GM13977 (cell line): Measurements from ENCODE around the gene OLA1.

ENCODE experiments used
- DNase-seq: peaks from one replicate; pipeline ENCODE4 v3.0.0; 2012; ENCODE audit warnings: low spot score
- CTCF ChIP-seq: IDR thresholded peaks from 2 replicates; pipeline ENCODE4 v1.5.1; 2012; ENCODE audit warnings: mild to moderate bottlenecking, control low read depth; ENCODE audit not compliant: insufficient read depth; ENCODE audit errors: extremely low read depth, missing control alignments
- in situ Hi-C: fragments of 300-500 bp; cut with MboI; formaldehyde crosslinking; loops from one replicate; pipeline ENCODE4 v1.12.0; 2022; ENCODE audit warnings: low sequenced_read_pairs, low pct_unique_long_range_greater_than_20kb, mixed read lengths, inconsistent platforms; ENCODE audit not compliant: unreplicated experiment

Gene OLA1

GRCh38 chr2:174062934-174063333, 185.4 kb downstream of the OLA1 start:
- no peak for DNase-seq
- in situ Hi-C loops = no loop called here
- no peak for TF ChIP-seq CTCF

- in situ Hi-C loops = no loop called here
- no peak for DNase-seq
- no peak for TF ChIP-seq CTCF
These were observed 188.5 kb downstream of the OLA1 start for GRCh38 chr2:174059884-174060244.

- no peak for TF ChIP-seq CTCF
- DNase-seq = no peak
- in situ Hi-C loops = no loop called here
These were observed 189.0 kb downstream of the OLA1 start for GRCh38 chr2:174059178-174059883.

- TF ChIP-seq CTCF = no peak
- in situ Hi-C loops = no loop called here
- no peak for DNase-seq
These were observed 189.9 kb downstream of the OLA1 start for GRCh38 chr2:174058456-174058855.

GRCh38 chr2:174058026-174058425, 190.3 kb downstream of the OLA1 start:
- DNase-seq = no peak
- no peak for TF ChIP-seq CTCF
- in situ Hi-C loops = no loop called here

GRCh38 chr2:174054926-174055325, 193.4 kb downstream of the OLA1 start:
- DNase-seq = no peak
- in situ Hi-C loops = no loop called here
- TF ChIP-seq CTCF = no peak
